GM18505 (cell line): ENCODE measurements around the gene GRWD1.

Experiments
- ATAC-seq: cut with Tn5 transposase; IDR thresholded peaks from one replicate; pipeline ENCODE4 v1.9.1; 2021; ENCODE audit not compliant: unreplicated experiment
- POLR2A ChIP-seq: IDR thresholded peaks from 4 replicates; pipeline ENCODE4 v1.6.1; 2011; ENCODE audit warnings: borderline replicate concordance; ENCODE audit not compliant: insufficient read depth, insufficient read length; ENCODE audit errors: extremely low read depth

The GRWD1 gene

DNA sequence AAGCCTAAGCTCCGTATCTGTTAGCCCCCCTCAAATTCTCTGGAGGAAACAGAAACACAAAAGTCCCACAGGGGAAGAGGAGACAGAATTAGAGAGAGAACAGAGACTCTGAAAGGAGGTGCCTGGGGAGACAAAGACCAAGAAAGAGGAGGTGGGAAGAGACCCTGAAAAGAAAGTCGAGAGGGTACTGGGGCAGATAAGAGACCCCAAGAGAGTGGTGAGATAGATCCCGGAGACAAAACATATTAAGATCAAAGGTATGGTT, 915 bp upstream of the GRWD1 start:
- ATAC-seq = no peak
- TF ChIP-seq POLR2A = no peak

DNA sequence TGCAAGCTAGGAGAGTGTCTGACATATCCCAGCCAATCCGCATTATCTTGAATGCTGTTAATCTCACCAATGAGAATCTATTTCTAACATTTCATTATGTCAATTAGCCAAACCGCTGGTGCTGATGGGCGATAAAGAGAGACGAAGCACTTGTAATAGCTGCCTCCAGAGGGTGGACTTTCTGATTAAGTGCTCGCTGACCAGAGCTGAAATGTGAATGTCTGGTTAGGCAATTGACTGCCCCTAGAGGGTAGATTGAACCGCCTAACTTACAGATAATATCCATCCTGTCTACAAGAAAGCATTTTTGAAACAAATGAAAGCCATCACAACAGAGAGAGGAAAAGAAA, 552 bp upstream of the GRWD1 start:
- TF ChIP-seq POLR2A = no peak
- ATAC-seq = peak; percentile 13

DNA sequence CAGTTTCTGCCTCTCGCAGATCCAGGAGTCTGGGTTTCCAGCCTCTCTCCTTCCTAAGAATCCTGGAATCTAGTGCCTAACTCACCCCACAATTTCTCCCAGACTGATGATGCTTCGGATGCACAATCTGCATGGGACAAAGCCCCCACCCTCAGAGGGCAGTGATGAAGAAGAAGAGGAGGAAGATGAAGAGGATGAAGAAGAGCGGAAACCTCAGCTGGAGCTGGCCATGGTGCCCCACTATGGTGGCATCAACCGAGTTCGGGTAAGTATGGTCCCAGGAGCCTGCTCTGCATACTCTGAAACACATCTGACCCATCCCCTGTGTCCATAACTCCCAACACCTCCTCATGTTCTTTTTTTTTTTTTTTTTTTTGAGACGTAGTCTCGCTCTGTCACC, 796 bp downstream of the GRWD1 start:
- TF ChIP-seq POLR2A = no peak
- ATAC-seq = no peak

DNA sequence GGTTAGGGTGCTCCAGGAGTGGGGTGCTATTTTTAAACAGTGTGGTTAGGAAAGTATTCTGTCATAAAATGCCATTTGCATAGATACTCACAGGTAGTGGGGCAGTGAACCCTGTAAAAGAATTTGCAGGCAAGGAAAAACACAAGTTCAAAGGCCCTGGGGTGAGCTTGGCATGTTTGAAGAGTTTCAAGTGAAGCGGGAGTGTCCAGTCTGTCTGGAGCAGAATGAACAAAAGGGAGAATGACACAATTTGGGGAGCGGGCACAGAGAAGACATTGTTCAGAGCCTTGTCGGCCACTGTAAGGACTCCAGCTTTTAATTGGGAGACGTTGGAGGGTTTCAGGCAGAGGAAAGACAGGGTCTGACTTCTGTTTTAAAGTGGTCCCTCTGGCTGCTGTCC, 2.8 kb downstream of the GRWD1 start:
- no peak for TF ChIP-seq POLR2A
- ATAC-seq = no peak

DNA sequence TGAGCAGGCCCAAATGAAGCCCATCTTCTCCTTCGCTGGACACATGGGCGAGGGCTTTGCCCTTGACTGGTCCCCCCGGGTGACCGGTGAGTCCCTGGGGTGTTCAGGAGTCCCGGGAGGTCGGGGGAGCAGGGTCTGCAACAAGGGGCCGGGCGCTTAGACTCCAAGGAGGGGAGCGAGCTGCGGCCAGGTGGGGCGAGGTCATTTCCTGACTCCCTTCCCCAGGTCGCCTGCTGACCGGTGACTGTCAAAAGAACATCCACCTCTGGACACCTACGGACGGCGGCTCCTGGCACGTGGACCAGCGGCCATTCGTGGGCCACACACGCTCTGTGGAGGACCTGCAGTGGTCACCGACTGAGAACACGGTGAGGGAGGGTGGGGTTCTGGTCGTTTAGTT, 4.7 kb downstream of the GRWD1 start:
- TF ChIP-seq POLR2A = no peak
- ATAC-seq = no peak

GRCh38 chr19:48450863-48451262, 5.1 kb downstream of the GRWD1 start:
- no peak for TF ChIP-seq POLR2A

DNA sequence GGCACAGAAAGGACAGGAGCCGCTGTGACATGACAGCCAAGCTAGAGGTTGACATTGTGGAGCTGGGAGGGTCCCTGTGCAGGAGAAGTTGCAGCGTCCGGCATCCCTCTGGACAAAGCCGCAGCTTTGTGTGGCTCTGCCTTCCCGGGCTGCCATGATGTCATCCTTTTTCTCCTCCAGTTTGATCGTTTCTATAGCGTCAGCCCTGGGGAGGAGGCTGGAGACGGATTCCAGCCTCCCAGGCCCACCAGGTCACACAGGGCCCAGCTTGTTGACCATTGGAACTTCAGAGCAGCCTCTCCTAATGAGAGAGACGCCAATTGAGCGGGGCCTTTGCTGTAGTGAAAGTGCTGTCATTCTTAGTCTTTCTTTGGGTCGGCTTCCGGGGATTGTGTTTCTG, 5.8 kb downstream of the GRWD1 start:
- no peak for TF ChIP-seq POLR2A
- no peak for ATAC-seq

More at GRCh38 chr19:48450863-48451262, 5.1 kb downstream of the GRWD1 start:
- no peak for ATAC-seq

GRCh38 chr19:48452289-48453190, 6.8 kb downstream of the GRWD1 start:
- no peak for TF ChIP-seq POLR2A
- no peak for ATAC-seq

GRCh38 chr19:48454150-48454730, 8.5 kb downstream of the GRWD1 start:
- no peak for TF ChIP-seq POLR2A
- ATAC-seq = no peak

DNA sequence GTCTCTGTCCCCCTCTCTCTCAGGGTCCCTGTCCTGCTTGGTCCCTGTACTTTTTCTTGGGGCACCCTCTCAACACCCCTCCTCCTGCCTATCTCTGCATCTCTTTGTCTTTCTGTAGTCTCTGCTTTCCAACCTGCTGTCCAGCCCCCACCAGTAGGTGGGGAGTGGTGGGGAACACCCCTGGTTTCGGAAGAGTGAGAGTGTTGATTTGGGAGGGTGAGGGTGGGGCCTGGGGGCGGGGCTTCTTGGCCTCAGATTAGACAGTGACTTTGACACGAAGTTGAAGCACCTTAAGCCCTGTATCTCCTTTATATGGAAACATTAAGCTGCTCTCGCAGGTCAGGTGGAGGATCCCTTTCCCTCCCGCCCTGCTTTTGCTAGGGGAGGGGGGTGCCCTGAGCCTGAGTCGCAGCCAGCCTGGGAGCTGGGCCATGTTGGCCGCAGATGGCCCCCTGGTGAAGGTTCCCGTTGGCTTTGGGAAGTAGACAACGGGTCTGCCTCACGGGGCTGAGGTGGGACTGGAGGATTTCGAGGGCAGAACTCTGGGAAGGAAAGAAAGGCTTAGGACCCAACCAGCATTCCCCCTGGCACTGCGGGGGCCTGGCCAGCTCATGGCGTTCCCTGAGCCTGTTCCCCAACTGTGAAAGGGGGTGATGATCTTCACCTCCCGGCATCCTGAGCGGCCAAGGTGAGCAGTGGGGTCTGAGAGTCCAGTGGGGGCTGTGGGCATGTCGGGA, 9.6 kb downstream of the GRWD1 start, which contains the start of gene KCNJ14:
KCNJ14 (plus strand) TSS at position 404 of the 737 bp plus-strand sequence. CDS start 6,151 bp downstream, outside the sequence.
- ATAC-seq = no peak
- TF ChIP-seq POLR2A = no peak

DNA sequence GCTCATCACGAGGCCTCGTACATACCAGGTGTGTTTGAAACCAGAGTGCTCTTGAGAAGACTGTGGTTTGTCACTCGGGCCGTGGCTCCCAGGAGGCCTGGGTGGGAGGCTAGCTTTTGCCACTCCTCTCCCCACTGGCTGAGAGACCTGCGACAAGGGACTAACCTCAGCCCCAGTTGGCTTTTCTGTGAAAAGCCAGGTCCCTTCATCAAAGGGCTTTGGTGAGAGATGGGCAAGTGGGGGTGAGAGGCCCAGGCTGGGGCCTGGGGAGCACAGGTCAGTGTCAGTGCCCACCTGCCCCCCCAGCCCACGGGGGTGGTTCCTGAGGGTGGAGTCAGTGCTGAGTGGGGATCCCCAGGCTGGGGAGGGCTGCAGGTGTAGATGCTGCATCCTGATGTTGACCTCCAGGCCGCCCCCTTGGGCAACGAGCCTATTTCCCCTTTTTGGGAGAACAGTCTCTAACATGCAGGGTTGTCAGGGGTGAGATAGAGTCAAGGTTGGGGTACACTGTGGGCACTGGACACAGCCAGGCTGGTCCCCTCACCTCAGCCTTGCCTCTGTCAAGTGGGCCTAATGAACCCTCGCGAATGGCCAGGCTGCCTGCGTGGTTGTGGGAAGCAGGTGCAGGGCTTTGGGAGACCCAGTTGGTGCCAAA, 10.3 kb downstream of the GRWD1 start:
- ATAC-seq = no peak
- TF ChIP-seq POLR2A = no peak

DNA sequence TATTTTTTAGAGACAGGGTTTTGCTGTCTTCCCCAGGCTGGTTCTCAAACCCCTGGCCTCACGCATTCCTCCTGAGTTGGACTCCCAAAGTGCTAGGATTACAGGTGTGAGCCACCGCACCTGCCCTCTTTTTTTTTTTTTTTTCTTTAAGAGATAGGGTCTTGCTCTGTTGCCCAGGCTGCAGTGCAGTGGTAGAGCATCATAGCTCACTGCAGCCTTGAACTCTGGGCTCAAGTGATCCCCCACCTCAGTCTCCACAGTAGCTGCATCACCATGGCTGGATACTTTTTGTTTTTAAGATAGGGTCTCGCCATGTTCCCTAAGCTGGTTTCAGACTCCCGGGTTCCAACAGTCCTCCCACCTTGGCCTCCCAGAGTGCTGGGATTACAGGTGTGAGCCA, 11.1 kb downstream of the GRWD1 start:
- TF ChIP-seq POLR2A = no peak
- no peak for ATAC-seq

GRCh38 chr19:48458016-48458415, 12.2 kb downstream of the GRWD1 start:
- no peak for TF ChIP-seq POLR2A
- ATAC-seq = no peak
